Posterior vena cava (tissue), 2 donors: ENCODE data around the gene TSPEAR. TPM values are rescaled to one million over a fixed set of nuclear protein-coding genes. Genes with fewer than 3 reads are reported as not detected.

Experiments
- DNase-seq: peaks from one replicate; pipeline ENCODE4 v3.0.0-alpha.2; 2020; ENCODE audit warnings: low spot score
- intact Hi-C, 2 donors: fragments of 100-400 bp; cut with DNase I; formaldehyde crosslinking; loops; one replicate each; pipeline versions ENCODE4 v1.14.1 to v1.14.2; 2022 to 2023
- long read RNA-seq, 2 donors: library from polyadenylated mRNA; unstranded; transcript quantifications; one replicate each; pipeline ENCODE4 v2.0.0, GENCODE V29; 2020 to 2021
- total RNA-seq, 2 donors: library from RNA; stranded (reverse); fragmentation: NEBNext Ultra II Directional; extraction: Animal tissue kit (Norgen Biotek cat#: 25700); gene quantifications; one replicate each; pipeline ENCODE4 v1.2.1, GENCODE V29; 2021
- donor health status: DM: yes; HTN: yes; CAD: no.
- donor health status: DM: yes; HTN: yes; CAD: no.

Gene TSPEAR
- total RNA-seq: under 1 TPM; 0.14 to 0.48 TPM
- long read RNA-seq, donor 1: 0 reads
- long read RNA-seq, donor 2: 0 reads

- intact Hi-C loops: no loop called here
- peak; percentile 67 for DNase-seq
Measured at GRCh38 chr21:44711327-44712202, at the start of gene TSPEAR. TSPEAR (minus strand) TSS chr21:44711572; CDS start chr21:44711514, 58 bp downstream.

DNA sequence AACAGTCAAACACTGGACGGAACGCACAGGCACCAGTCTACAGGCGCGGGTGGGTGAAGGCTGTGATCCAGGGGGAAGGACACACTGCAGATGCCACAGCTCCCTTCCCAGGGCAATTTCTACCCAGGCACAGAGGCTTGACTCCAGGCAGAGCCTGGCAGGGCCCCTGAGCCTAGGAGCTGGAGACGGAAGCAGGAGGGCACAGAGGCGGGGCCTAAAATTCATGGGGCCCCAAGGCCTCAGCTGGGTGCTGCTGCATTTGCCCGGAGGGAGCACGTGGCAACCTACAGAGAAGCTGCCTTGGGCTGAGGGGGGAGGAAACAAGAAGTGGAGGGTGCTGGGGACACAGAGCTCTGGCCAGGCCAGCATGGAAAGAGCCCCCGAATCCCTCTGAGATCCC, 49.0 kb upstream of the TSPEAR start:
- DNase-seq: peak; percentile 58
- intact Hi-C loops: no loop called here

- peak; percentile 81 for DNase-seq
- intact Hi-C loops: no loop called here
Measured at GRCh38 chr21:44759628-44760285, 48.4 kb upstream of the TSPEAR start.

DNA sequence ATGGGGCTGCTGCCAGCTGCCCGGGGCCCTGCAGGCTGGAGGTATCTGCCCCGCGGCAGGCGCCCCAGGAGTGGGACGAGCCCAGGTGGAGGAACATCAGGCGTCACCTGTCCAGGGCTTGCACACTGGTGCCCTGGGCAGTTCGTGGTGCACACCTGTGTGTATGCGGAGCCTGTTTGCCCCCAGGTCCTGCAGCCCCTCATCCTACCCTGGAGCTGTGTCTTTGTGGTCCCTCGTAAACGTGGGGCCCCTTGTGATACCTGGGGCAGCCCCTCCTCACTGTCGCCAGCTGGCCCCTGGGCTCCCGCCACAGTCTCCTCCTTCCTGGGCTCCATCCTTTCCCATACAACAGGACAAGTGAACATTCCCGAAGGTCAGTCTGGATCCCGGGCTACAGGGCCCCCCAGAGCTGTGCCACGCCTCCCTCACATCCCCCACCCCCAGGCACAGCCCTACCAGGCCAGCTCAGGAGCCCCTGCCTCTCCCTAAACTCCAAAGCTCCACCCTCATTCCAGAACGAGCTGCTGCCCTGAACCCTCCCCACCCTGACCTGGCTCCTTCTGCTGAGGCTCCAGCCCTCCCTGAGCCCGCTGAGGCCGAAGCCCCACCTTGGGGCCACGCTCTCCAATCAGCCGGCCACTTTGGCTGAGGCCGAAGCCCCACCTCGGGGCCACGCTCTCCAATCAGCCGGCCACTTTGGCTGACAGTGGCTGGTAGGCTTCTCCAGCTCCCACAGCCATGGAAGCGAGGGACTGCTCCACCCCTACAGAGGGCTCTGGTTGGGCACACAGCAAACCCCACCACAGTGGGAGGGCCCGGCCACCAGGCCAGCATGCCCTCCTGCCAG, 47.6 kb upstream of the TSPEAR start:
- intact Hi-C loops: no loop called here
- DNase-seq: peak; percentile 67

- intact Hi-C loops: no loop called here
- peak; percentile 37 for DNase-seq
Measured at GRCh38 chr21:44758141-44758561, 46.8 kb upstream of the TSPEAR start.

GRCh38 chr21:44757731-44758130, 46.4 kb upstream of the TSPEAR start:
- peak; percentile 45 for DNase-seq
- intact Hi-C loops: no loop called here

GRCh38 chr21:44756423-44757185, 45.2 kb upstream of the TSPEAR start:
- intact Hi-C loops: no loop called here
- peak; percentile 75 for DNase-seq

GRCh38 chr21:44755227-44755626, 43.9 kb upstream of the TSPEAR start:
- intact Hi-C loops: no loop called here
- no peak for DNase-seq

GRCh38 chr21:44753357-44753756, 42.0 kb upstream of the TSPEAR start:
- DNase-seq: peak; percentile 66

DNA sequence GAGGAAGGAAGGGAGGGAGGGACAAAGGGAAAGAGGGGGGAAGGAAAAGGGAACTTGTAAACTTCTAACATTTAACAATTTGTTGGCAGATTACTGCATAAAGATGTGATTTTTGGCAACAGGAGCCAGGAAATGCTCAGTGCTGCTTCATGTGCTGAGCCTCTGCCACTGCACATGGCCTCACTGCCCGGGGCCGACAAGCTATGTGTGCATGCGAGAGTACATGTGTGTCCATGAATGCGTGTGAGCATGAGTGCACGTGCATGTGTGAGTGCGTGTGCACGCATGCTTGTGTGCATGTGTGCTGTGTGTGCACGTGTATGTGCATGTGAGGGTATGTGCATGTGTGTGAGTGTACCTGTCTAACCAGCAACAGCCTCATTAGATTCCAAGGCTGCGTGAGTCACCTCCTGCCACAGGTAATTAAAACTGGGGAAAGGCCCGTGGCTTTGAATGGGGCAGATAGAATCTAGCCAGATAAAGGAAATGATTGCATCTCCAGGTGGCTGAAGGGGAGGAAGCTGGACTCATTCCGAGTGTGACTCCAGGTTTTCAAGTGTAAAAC, 41.4 kb upstream of the TSPEAR start:
- intact Hi-C loops: no loop called here
- peak; percentile 49 for DNase-seq

More at GRCh38 chr21:44753357-44753756, 42.0 kb upstream of the TSPEAR start:
- intact Hi-C loops: no loop called here

DNA sequence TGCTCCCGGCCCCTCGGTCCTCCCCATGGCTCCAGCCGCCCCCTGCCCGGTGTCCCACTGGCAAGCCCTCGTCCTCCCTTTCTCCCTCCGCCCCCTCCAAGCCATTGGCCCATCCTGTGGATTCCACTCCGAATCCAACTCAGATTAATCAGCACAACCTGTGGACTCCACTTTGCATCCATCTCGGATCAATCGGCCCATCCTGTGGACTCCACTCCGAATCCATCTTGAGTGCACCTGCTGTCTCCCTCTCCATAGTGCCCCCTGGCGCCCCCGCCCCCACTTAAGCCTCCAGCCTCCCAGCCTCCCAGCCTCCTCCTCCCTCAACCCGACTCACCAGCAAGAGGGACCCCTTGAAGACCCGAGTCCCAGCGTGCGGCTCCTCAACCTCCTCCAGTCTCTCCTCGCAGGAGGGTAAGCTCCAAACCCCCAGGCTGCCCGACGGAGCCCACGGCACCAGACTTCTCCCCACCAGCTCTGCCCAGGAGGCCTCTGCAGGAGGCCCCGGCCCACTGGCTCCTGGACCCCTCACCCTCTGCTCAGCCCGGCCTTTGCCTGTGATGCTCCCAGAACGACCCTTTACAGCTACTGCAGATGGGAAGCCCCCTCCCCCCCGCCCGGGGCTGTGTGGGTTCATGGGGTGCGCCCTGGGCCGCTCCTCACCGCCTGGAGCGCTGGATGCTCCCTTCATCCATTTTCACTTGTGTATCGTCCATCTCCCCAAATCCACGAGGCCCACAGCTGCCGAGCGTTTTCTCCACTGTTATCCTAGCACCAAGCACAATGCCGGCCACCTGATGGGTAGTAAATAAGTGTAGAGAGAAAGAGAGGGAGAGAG, 40.6 kb upstream of the TSPEAR start:
- DNase-seq: peak; percentile 80
- intact Hi-C loops: no loop called here

DNA sequence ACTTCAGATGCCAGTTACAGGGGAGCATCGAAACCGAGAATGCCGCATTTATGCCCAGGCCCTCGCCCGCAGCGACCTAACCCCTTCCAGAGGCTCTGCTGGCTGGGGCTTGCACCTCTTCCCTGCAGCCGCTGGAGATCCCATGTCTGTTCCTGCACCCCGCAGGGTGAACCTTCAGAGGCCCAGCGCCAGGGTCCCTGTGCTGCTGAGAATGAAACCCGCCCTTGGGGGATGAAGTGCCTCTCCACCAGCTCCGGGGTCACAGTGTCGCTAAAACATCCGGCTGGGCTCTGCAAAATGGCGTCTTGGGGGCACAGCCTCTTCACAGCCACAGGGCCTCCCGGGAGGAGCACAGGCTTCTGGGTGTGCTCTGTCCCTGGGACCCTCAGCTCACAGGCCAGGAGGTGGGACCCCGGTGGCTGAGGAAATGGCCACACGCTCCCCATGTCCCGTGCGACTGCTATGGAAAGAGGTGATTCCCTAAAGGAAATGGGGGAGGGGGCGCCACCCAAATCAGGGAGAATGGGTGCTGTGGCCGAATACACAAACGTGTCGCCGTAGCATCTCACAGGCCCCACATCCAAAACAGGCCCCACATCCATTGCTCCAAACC, 39.9 kb upstream of the TSPEAR start:
- intact Hi-C loops: no loop called here
- peak; percentile 75 for DNase-seq

GRCh38 chr21:44750675-44751025, 39.3 kb upstream of the TSPEAR start:
- DNase-seq: peak; percentile 66
- intact Hi-C loops: no loop called here

- peak; percentile 77 for DNase-seq
- intact Hi-C loops: no loop called here
Measured at GRCh38 chr21:44749759-44750674, 38.6 kb upstream of the TSPEAR start.

DNA sequence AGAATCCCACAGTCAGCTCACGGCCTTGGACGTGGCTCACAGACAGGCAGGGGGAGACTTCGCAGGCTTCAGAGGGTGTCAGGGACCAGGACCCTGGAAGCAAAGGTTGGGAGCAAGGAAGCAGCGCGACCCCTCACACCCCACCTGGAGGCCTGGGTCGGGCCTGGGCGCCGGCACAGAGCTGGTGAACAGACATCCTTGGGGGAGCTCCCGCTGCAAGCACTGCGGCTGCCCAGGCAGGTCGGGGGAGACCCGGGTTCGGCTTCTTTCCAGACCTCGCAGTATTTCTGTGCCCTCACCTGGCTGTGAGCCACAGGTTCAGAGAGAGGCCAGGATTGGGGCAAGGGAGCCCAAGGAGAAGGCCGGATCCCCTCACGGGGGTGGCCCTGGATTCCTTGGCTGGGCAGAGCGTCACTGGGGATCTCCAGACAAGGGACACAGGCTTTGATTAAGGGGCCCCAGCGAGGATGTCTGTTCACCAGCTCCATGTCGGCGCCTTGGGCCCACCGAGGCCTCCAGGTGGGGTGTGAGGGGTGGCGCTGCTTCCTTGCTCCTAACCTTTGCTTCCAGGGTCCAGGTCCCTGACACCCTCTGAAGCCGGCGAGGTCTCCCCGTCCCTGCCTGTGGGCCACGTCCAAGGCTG, 37.9 kb upstream of the TSPEAR start:
- peak; percentile 59 for DNase-seq
- intact Hi-C loops: no loop called here

DNA sequence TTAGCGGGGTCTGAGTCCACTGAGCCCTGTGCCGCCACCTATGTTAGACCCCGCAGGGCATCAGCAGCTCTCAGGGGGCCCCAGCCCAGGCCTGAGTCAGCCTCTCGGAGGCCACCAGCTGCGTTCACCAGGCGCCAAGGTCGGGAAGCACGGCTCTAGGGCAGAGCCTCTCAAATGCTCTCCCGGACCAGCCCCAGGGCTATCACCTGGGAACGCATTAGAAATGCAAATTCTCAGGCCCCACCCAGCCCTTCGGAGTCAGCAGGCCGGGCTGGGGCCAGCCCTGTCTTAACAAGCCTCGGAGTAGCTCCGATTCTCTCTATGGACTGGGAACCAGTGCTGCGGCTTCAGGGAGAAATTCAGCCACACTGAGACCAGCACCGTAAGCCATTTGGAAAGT, 37.2 kb upstream of the TSPEAR start:
- peak; percentile 74 for DNase-seq
- intact Hi-C loops: no loop called here
